Gastrocnemius medialis (tissue), 4 donors: ENCODE measurements around the gene SPTSSB. TPM values are rescaled to one million over a fixed set of nuclear protein-coding genes. Genes with fewer than 3 reads are reported as not detected.

ENCODE experiments used
- ATAC-seq, 2 donors: fragments of 150-250 bp; one replicate each; pipeline ENCODE4 v1.9.1; 2016
- DNase-seq, 2 donors: peaks; one replicate each; pipeline ENCODE4 v3.0.0-alpha.2; 2019
- H3K27ac ChIP-seq, 4 donors: fragments of 200-600 bp; sonication (generic); 1 replicate in 1 of 4; 2 replicates in 3 of 4; pipeline ENCODE4 v1.5.1; 2016 to 2018; ENCODE audit warnings: mild to moderate bottlenecking in 2 of 4, moderate library complexity in 1 of 4
- H3K27me3 ChIP-seq, 3 donors: fragments of 200-600 bp; sonication (generic) in 2 of 3; 1 replicate in 1 of 3; 2 replicates in 2 of 3; pipeline versions ENCODE4 v1.5.1 to v1.6.0; 2016 to 2019; ENCODE audit warnings: mild to moderate bottlenecking in 1 of 3, moderate library complexity in 1 of 3
- H3K36me3 ChIP-seq, 2 donors: fragments of 200-600 bp; sonication (generic) in 1 of 2; one replicate each; pipeline ENCODE4 v1.5.1; 2017 to 2018
- H3K4me1 ChIP-seq, 2 donors: fragments of 200-600 bp; sonication (generic) in 1 of 2; one replicate each; pipeline ENCODE4 v1.5.1; 2016 to 2017; ENCODE audit warnings: mild to moderate bottlenecking in 2 of 2
- H3K4me3 ChIP-seq, 4 donors: fragments of 200-600 bp; sonication (generic) in 3 of 4; 1 replicate in 1 of 4; 2 replicates in 3 of 4; pipeline ENCODE4 v1.5.1; 2016 to 2019; ENCODE audit warnings: mild to moderate bottlenecking in 2 of 4
- H3K9me3 ChIP-seq, 3 donors: fragments of 200-600 bp; sonication (generic) in 2 of 3; 1 replicate in 1 of 3; 2 replicates in 2 of 3; pipeline ENCODE4 v1.5.1; 2016 to 2019
- POLR2A ChIP-seq, 2 donors: fragments of 450-650 bp; IDR thresholded peaks; one replicate each; pipeline ENCODE4 v1.6.1; 2017; ENCODE audit warnings: antibody characterized with exemption in 2 of 2, mild to moderate bottlenecking in 2 of 2, moderate library complexity in 2 of 2
- in situ Hi-C, 4 donors: fragments of 200-750 bp; cut with MboI; loops; one replicate each; pipeline versions ENCODE4 v1.15.0 to v1.8.0; 2017; ENCODE audit warnings: low sequenced_read_pairs in 4 of 4
- intact Hi-C: fragments of 100-400 bp; cut with DNase I; formaldehyde crosslinking; loops from one replicate; pipeline ENCODE4 v1.15.1; 2023; ENCODE audit warnings: low total_unique reads
- total RNA-seq, 4 donors: library from RNA; depleted of rRNA; stranded (reverse); fragments of >200 nt; gene quantifications; one replicate each; pipeline versions ENCODE4 v1.1.0 to v1.2.3, GENCODE V29; 2016
- TF ChIP-seq, protein P1 (sequence below), 5 experiments: fragments of 450-650 bp in 3 of 5; fragments of 200-600 bp in 2 of 5; sonication (generic) in 2 of 5; IDR thresholded peaks in 4 of 5; conservative IDR thresholded peaks in 1 of 5; 1 replicate in 4 of 5; 2 replicates in 1 of 5; pipeline ENCODE4 v1.5.1; 2016 to 2019; ENCODE audit warnings: antibody characterized with exemption in 5 of 5, mild to moderate bottlenecking in 3 of 5, moderate library complexity in 3 of 5

Gene SPTSSB
- total RNA-seq, 4 donors from 2014 or later, result not detected

DNA sequence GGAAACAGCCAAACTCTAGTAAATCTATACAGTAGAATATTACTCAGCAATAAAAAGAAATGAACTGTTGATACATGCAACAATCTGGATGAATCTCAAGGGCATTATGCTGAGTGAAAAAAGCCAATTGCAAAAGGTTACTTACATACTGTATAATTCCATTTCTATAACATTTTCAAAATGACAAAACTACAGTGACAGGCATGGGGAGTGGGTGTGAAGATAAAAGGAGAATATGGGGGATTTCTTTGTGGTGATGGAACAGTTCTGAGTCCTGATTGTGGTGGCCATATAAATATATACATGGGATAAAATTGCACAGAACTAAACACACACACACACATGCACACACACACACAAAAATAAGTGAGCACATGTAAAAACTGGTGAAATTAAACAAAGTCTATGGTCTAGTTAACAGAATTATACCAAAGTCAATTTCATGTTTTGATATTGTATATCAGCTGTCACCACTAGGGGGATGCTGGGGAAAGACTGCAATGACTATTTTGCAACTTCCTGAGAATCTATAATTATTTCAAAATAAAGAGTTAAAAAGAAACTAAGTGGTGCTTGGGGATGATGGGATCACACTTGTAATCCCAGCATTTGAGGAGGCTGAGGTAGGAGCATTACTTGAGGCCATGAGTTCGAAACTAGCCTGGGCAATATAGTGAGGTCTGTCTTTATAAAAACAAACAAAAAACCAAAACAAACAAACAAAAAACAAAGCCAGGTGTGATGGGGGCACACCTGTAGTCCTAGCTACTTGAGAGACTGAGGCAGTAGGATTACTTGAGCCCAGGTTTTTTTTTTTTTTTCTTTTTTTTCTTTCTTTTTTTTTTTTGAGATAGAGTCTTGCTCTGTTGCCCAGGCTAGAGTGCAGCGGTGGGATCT is 66.0 kb downstream of the SPTSSB start:
- Histone ChIP-seq H3K27ac (no peak overlapping the region), H3K36me3 (no peaks in the 10 kb centered on the region), H3K9me3 (no peaks in the 10 kb centered on the region), H3K4me1 (no peaks in the 10 kb centered on the region), H3K4me3 (no peak overlapping the region), H3K27me3 (no peaks in the 10 kb centered on the region)
- TF ChIP-seq, protein P1, sequence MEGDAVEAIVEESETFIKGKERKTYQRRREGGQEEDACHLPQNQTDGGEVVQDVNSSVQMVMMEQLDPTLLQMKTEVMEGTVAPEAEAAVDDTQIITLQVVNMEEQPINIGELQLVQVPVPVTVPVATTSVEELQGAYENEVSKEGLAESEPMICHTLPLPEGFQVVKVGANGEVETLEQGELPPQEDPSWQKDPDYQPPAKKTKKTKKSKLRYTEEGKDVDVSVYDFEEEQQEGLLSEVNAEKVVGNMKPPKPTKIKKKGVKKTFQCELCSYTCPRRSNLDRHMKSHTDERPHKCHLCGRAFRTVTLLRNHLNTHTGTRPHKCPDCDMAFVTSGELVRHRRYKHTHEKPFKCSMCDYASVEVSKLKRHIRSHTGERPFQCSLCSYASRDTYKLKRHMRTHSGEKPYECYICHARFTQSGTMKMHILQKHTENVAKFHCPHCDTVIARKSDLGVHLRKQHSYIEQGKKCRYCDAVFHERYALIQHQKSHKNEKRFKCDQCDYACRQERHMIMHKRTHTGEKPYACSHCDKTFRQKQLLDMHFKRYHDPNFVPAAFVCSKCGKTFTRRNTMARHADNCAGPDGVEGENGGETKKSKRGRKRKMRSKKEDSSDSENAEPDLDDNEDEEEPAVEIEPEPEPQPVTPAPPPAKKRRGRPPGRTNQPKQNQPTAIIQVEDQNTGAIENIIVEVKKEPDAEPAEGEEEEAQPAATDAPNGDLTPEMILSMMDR (IDR thresholded peaks at IDR 0.05 in 4 of 5, conservative IDR thresholded peaks at IDR 0.05 in 1 of 5), result peak in 4 of 5 experiments; percentile 8 to 45 (median 12)
- no peak for TF ChIP-seq POLR2A (IDR thresholded peaks at IDR 0.05)
- intact Hi-C loops, result no loop called here
- DNase-seq, result no peak
- ATAC-seq, result no peak
- in situ Hi-C loops, result no loop called here

DNA sequence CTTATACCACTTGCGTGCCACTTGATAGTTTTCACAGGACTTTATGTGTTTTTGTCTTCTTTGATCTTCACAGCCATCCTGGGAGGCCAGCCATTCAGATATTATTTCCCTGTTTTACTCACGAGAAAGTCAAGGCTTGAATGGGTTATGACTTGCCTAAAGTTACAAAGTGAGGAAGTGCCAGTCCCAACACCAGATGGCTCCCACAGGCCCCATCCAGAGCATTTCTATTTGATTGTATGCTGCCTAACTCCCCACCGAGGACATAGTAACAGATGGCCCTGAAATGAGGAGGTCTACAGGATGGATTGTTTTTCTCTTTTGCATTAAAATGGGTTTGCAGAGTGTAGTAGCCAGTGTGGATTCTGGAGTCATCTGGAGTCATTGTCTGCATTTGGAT is 74.5 kb downstream of the SPTSSB start:
- in situ Hi-C loops, result no loop called here
- H3K9me3 ChIP-seq, result no peaks in the 10 kb centered on the region
- ATAC-seq (no peak), DNase-seq (no peak)
- H3K4me1 ChIP-seq, result no peaks in the 10 kb centered on the region
- no peak overlapping the region for H3K4me3 ChIP-seq
- H3K27ac ChIP-seq, result no peak overlapping the region
- H3K36me3 ChIP-seq, result no peaks in the 10 kb centered on the region
- TF ChIP-seq, protein P1 (IDR thresholded peaks at IDR 0.05 in 4 of 5, conservative IDR thresholded peaks at IDR 0.05 in 1 of 5), result no peak
- no peak for TF ChIP-seq POLR2A (IDR thresholded peaks at IDR 0.05)
- intact Hi-C loops, result no loop called here
- no peaks in the 10 kb centered on the region for H3K27me3 ChIP-seq

DNA sequence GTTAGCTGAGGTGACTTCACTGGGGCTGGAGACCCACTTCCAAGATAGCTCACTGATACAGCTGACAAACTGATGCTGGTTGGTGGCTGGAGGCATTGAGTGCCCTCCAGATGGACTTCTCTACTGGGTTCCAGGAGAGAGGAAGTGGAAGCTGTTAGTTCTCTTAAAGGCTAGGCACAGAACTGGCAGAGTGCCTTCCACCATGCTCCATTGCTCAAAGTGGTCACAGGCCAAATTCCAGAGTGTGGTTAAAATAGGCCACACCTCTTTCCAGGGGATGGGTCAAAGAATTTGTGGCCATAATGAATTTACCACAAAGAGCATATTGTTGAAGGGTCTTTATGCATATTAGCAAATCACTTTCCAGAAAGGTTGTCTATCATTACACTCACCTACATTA is 76.0 kb downstream of the SPTSSB start:
- H3K27me3 ChIP-seq, result no peaks in the 10 kb centered on the region
- in situ Hi-C loops (no loop called here), intact Hi-C loops (no loop called here)
- ATAC-seq (no peak), DNase-seq (no peak)
- H3K9me3 ChIP-seq, result no peaks in the 10 kb centered on the region
- no peaks in the 10 kb centered on the region for H3K36me3 ChIP-seq
- no peak for TF ChIP-seq POLR2A (IDR thresholded peaks at IDR 0.05)
- TF ChIP-seq, protein P1 (IDR thresholded peaks at IDR 0.05 in 4 of 5, conservative IDR thresholded peaks at IDR 0.05 in 1 of 5), result no peak
- H3K4me1 ChIP-seq, result no peaks in the 10 kb centered on the region
- H3K4me3 ChIP-seq, result no peak overlapping the region
- no peak overlapping the region for H3K27ac ChIP-seq

Other genes with a start within 250 kb of the SPTSSB start
- 10 to 100 TPM; 27.3 to 42.8 (median 37.4) TPM for gene NMD3, start 150.2 kb downstream of the SPTSSB start, total RNA-seq
- not detected for gene OTOL1, start 125.3 kb upstream of the SPTSSB start, total RNA-seq